K562 treated with DMSO at 1 percent for 24 hours (cell line): Measurements from ENCODE around the gene ACAT1. TPM values are rescaled to one million over a fixed set of nuclear protein-coding genes. Genes with fewer than 3 reads are reported as not detected.

ENCODE experiments used
- total RNA-seq: library from RNA; unstranded; fragments of 300-600 nt; gene quantifications from 2 replicates; pipeline ENCODE4 v1.2.3, GENCODE V29; 2022; ENCODE audit warnings: low read depth; ENCODE audit not compliant: insufficient read depth

The ACAT1 gene
- total RNA-seq = 34.6 and 37.8 TPM in 2 replicates

DNA sequence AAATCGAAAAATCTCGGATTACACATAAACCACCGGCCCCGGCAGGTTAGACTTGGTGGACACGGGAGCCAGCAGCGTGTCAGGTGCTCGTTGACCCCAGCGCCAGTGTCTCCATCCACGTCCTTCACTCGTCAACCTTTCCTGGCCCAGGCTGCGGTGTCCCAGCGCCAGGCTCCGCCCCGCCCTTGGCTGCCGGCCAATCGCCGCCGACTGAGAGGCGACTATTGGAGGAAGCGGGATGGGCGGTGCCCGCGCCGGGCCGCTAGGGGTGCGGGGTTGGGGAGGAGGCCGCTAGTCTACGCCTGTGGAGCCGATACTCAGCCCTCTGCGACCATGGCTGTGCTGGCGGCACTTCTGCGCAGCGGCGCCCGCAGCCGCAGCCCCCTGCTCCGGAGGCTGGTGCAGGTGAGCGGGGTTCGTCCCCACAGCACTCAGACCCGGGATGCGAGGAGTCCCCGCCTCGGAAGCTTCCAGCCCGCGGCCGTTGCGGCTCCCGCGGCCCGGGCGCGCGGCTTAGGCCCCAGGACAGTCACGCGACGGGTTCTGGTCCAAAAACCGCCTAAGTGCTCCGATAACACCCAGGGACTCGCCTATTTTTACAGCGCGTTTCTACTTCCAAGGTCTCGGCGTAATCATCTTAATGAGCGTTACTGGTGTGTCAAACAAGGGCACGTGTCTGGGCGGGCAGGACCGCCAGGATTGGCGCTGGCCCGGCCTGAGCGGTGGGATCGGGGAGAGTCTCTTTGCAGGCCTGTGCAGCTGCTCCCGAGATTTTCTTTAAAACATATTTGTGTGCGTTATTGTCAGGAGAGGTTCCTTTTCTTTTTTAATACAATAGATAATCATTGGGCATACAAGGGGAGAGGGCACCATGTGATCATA is at the start of gene ACAT1:
TSS of gene ACAT1 (plus strand) at position 294 of the 882 bp plus-strand sequence. CDS start at position 334, 40 bp downstream.

Other genes starting within 250 kb of the ACAT1 start
- not detected in 2 replicates for gene RAB39A, start 193.1 kb upstream of the ACAT1 start, total RNA-seq
- 18.6 and 23.8 TPM in 2 replicates for gene CUL5, start 112.7 kb upstream of the ACAT1 start, total RNA-seq
- gene NPAT, start 101.1 kb downstream of the ACAT1 start, total RNA-seq = 7.9 and 8.2 TPM in 2 replicates
- 15.1 and 19.0 TPM in 2 replicates for gene ATM, start 101.5 kb downstream of the ACAT1 start, total RNA-seq